Nephron (organoid): ENCODE data around the gene SHB.
A peak's percentile ranks its signal among the peaks of the same experiment; 100 is the strongest.

Experiments used
- H3K27ac Mint-ChIP-seq, 3 experiments: 2 replicates each; pipeline ENCODE4 v1.8.0; 2020; ENCODE audit warnings: mixed read lengths in 3 of 3, mild to moderate bottlenecking in 2 of 3, moderate library complexity in 1 of 3
- H3K27me3 Mint-ChIP-seq: 2 replicates; pipeline ENCODE4 v1.8.0; 2021; ENCODE audit warnings: low read depth, mild to moderate bottlenecking, moderate library complexity, mixed read lengths
- H3K36me3 Mint-ChIP-seq: 2 replicates; pipeline ENCODE4 v1.8.0; 2020; ENCODE audit warnings: low read depth, mixed read lengths
- H3K4me1 Mint-ChIP-seq: 2 replicates; pipeline ENCODE4 v1.8.0; 2020; ENCODE audit warnings: mixed read lengths
- H3K4me3 Mint-ChIP-seq, 3 experiments: 2 replicates each; pipeline ENCODE4 v1.8.0; 2020; ENCODE audit warnings: mild to moderate bottlenecking in 3 of 3, mixed read lengths in 3 of 3, moderate library complexity in 2 of 3
- H3K9me3 Mint-ChIP-seq: 2 replicates; pipeline ENCODE4 v1.8.0; 2020; ENCODE audit warnings: mixed read lengths
- TF ChIP-seq, protein P1 (sequence below), 3 experiments: fragments of 200-600 bp; sonication (generic); IDR thresholded peaks; one replicate each; pipeline ENCODE4 v1.5.0; 2021; ENCODE audit warnings: antibody characterized with exemption in 3 of 3; ENCODE audit not compliant: unreplicated experiment in 3 of 3

SHB gene

DNA sequence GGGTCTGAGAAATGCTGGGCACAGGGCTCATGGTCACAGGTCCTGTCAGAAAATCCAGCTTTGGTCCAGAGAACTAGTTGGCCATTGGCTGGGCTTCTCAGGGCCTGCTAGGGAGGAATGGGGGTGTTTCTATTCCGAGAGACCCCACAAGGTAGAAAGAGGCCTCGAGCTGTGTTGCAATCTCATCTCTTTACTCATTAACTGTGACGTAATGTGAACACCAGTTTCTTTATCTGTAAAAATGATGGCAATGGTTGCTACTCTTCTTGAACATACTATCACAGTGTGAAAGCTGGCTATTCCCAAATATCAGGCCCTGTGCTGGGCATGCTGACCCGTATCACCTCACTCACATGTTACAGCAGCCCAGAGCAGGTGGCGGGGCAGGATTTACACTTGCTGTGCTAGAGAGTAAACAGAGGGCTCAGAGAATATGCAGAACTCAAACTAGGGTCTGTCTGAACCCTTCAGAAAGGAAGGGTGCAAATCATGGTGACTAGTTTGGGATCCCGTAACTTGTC, 129.4 kb downstream of the SHB start:
- Mint-ChIP-seq H3K4me1 (peaks cover 76% of the 10 kb centered on the region), H3K4me3 (no peak overlapping the region), H3K9me3 (no peaks in the 10 kb centered on the region), H3K27me3 (peaks cover 5% of the 10 kb centered on the region), H3K27ac (peak overlapping the region; percentile 47 to 96 (median 92)), H3K36me3 (no peaks in the 10 kb centered on the region)
- TF ChIP-seq, protein P1, sequence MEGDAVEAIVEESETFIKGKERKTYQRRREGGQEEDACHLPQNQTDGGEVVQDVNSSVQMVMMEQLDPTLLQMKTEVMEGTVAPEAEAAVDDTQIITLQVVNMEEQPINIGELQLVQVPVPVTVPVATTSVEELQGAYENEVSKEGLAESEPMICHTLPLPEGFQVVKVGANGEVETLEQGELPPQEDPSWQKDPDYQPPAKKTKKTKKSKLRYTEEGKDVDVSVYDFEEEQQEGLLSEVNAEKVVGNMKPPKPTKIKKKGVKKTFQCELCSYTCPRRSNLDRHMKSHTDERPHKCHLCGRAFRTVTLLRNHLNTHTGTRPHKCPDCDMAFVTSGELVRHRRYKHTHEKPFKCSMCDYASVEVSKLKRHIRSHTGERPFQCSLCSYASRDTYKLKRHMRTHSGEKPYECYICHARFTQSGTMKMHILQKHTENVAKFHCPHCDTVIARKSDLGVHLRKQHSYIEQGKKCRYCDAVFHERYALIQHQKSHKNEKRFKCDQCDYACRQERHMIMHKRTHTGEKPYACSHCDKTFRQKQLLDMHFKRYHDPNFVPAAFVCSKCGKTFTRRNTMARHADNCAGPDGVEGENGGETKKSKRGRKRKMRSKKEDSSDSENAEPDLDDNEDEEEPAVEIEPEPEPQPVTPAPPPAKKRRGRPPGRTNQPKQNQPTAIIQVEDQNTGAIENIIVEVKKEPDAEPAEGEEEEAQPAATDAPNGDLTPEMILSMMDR (IDR thresholded peaks at IDR 0.05; ENCODE audit: unreplicated experiment in 3 of 3): no peak

- peak overlapping the region in 2 of 3 experiments; percentile 29 to 45 for H3K4me3 Mint-ChIP-seq
- peaks cover 67% of the 10 kb centered on the region for H3K4me1 Mint-ChIP-seq
- peaks cover 6% of the 10 kb centered on the region for H3K27me3 Mint-ChIP-seq
Observed at GRCh38 chr9:37938121-37938891, 130.7 kb downstream of the SHB start.

GRCh38 chr9:37937366-37937765, 131.7 kb downstream of the SHB start:
- Mint-ChIP-seq H3K9me3 (peaks cover under 1% of the 10 kb centered on the region), H3K27ac (peak overlapping the region in 2 of 3 experiments; percentile 92 to 96), H3K4me3 (no peak overlapping the region), H3K4me1 (peaks cover 62% of the 10 kb centered on the region), H3K36me3 (peaks cover under 1% of the 10 kb centered on the region), H3K27me3 (peaks cover 6% of the 10 kb centered on the region)
- TF ChIP-seq, protein P1 (IDR thresholded peaks at IDR 0.05; ENCODE audit: unreplicated experiment in 3 of 3): no peak

More at GRCh38 chr9:37938121-37938891, 130.7 kb downstream of the SHB start:
- Mint-ChIP-seq H3K9me3 (no peaks in the 10 kb centered on the region), H3K27ac (peak overlapping the region; percentile 87 to 96 (median 92)), H3K36me3 (no peaks in the 10 kb centered on the region)
- TF ChIP-seq, protein P1 (IDR thresholded peaks at IDR 0.05; ENCODE audit: unreplicated experiment in 3 of 3): no peak

DNA sequence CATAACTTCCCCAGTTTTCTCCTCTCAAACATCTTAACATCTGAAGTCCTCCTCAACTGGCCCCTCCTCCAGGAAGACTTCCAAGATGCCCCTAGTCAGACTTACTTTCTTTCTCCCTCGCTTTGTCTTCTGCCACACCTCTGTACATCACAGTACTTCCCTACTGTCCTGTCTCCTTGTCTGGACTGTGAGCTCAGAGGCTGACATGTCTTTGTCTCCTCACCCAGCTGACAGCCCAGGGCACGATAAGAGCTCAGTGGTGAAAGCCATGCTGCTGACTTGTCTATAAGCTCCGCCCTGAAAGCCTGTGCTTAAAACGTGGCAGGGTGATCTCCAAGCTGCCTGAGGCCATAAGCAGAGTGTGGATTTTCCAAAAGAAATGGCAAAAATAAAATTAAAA, 132.1 kb downstream of the SHB start:
- Mint-ChIP-seq H3K27me3 (peaks cover 6% of the 10 kb centered on the region), H3K4me1 (peaks cover 58% of the 10 kb centered on the region), H3K36me3 (peaks cover 4% of the 10 kb centered on the region), H3K4me3 (no peak overlapping the region), H3K9me3 (peaks cover 2% of the 10 kb centered on the region), H3K27ac (peak overlapping the region in 2 of 3 experiments; percentile 47 to 96)
- TF ChIP-seq, protein P1 (IDR thresholded peaks at IDR 0.05; ENCODE audit: unreplicated experiment in 3 of 3): no peak

DNA sequence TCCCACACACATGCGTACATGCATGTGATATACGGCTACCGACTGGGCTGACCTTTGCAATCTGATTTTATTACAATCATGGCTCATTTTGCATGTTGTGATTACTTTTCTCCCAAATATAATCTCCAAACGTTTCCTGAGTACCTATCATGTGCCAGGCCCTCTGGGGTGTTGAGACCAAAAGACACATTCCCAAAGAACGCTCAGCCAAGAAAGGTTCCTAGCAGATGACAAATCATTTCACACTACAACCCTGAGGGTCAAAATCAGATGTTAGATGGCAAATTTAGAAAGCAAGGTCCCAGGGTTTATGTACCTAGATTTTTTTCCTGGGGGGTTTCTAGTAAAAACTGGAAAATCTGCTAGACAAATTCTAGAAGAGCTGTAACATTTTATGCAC, 132.7 kb downstream of the SHB start:
- Mint-ChIP-seq H3K27ac (peak overlapping the region in 1 of 3 experiments; percentile 96), H3K27me3 (peaks cover 6% of the 10 kb centered on the region), H3K36me3 (peaks cover 4% of the 10 kb centered on the region), H3K4me3 (no peak overlapping the region), H3K4me1 (peaks cover 53% of the 10 kb centered on the region), H3K9me3 (peaks cover 2% of the 10 kb centered on the region)
- TF ChIP-seq, protein P1 (IDR thresholded peaks at IDR 0.05; ENCODE audit: unreplicated experiment in 3 of 3): no peak
